HepG2 (cell line): Measurements from ENCODE around the gene CAD. TPM values are rescaled to one million over a fixed set of nuclear protein-coding genes. Genes with fewer than 3 reads are reported as not detected.

Experiments
- MEF2D ChIP-seq: sonication (generic); formaldehyde crosslinking; IDR thresholded peaks from 2 replicates; pipeline ENCODE4 v1.5.1; 2020; ENCODE audit warnings: mild to moderate bottlenecking, missing genetic modification reagents
- MEIS1 ChIP-seq: sonication (generic); formaldehyde crosslinking; IDR thresholded peaks from 2 replicates; pipeline ENCODE4 v1.9.0; 2021; ENCODE audit warnings: mild to moderate bottlenecking, missing genetic modification reagents, moderate library complexity, borderline replicate concordance
- NCOA1 ChIP-seq: sonication (generic); formaldehyde crosslinking; IDR thresholded peaks from 2 replicates; pipeline ENCODE4 v1.9.0; 2021; ENCODE audit warnings: missing genetic modification reagents
- PHF20 ChIP-seq: sonication (generic); formaldehyde crosslinking; IDR thresholded peaks from 2 replicates; pipeline ENCODE4 v1.5.0; 2020; ENCODE audit warnings: mild to moderate bottlenecking, missing genetic modification reagents
- SRSF1 ChIP-seq: fragments of 200-400 bp; formaldehyde crosslinking; optimal IDR thresholded peaks from 2 replicates; pipeline ENCODE3; 2017; ENCODE audit warnings: mild to moderate bottlenecking, low read depth, low read length, moderate library complexity
- THAP7 ChIP-seq: sonication (generic); formaldehyde crosslinking; IDR thresholded peaks from 2 replicates; pipeline ENCODE4 v1.8.1; 2023; ENCODE audit warnings: mild to moderate bottlenecking, missing genetic modification reagents
- ZBTB10 ChIP-seq: sonication (generic); formaldehyde crosslinking; IDR thresholded peaks from 2 replicates; pipeline ENCODE4 v1.4.0; 2020; ENCODE audit warnings: missing genetic modification reagents, borderline replicate concordance
- ZNF142 ChIP-seq: sonication (generic); formaldehyde crosslinking; IDR thresholded peaks from 2 replicates; pipeline ENCODE4 v1.4.0; 2020; ENCODE audit warnings: missing genetic modification reagents
- ZNF24 ChIP-seq: fragments of 450-650 bp; IDR thresholded peaks from 2 replicates; pipeline ENCODE4 v1.6.1; 2017; ENCODE audit warnings: antibody characterized with exemption, mild to moderate bottlenecking
- ZNF788 ChIP-seq: sonication (generic); formaldehyde crosslinking; IDR thresholded peaks from 2 replicates; pipeline ENCODE4 v1.5.0; 2020; ENCODE audit warnings: mild to moderate bottlenecking, missing genetic modification reagents, borderline replicate concordance
- ZNF790 ChIP-seq: sonication (generic); formaldehyde crosslinking; IDR thresholded peaks from 2 replicates; pipeline ENCODE4 v1.8.0; 2022; ENCODE audit warnings: missing genetic modification reagents, mild to moderate bottlenecking, borderline replicate concordance
- polyA plus RNA-seq, 8 experiments: library from polyadenylated mRNA; depleted of rRNA in 3 of 8; stranded (reverse) in 7 of 8; unstranded in 1 of 8; fragments of >200 nt; fragmentation: Illumina TruSeq in 4 of 8; extraction: Trizol in 4 of 8; gene quantifications; 2 replicates each; pipeline versions ENCODE4 v1.2.1 to v1.2.3, GENCODE V29; 2011 to 2016; ENCODE audit warnings: low read depth in 4 of 8, missing spikeins in 1 of 8, mixed read lengths in 1 of 8; ENCODE audit not compliant: insufficient read depth in 1 of 8
- total RNA-seq, 5 experiments: library from RNA; depleted of rRNA; stranded (reverse); fragments of >200 nt; fragmentation: Illumina TruSeq; extraction: Trizol; gene quantifications; 2 replicates each; pipeline ENCODE4 v1.2.3, GENCODE V29; 2016; ENCODE audit warnings: low read depth in 1 of 5
- TF ChIP-seq, protein P1 (sequence below): IDR thresholded peaks from 2 replicates; pipeline ENCODE4 v1.6.1; 2016; ENCODE audit warnings: low read depth, missing genetic modification reagents, missing compliant biosample characterization
- TF ChIP-seq, protein P2 (sequence below): sonication (generic); formaldehyde crosslinking; IDR thresholded peaks from 2 replicates; pipeline ENCODE4 v1.4.0; 2020; ENCODE audit warnings: missing genetic modification reagents

CAD gene
- total and polyA plus RNA-seq, 2 of the 13 experiments (the other 11 are each of a cell fraction or from before 2014, with no cell fraction given), result 21.7 to 37.0 TPM

GRCh38 chr2:27291865-27292264, 74.7 kb downstream of the CAD start (continued):
- TF ChIP-seq ZNF24 (no peak), ZBTB10 (CRISPR knock-in tag) (no peak), NCOA1 (no peak), MEF2D (CRISPR knock-in tag) (no peak), PHF20 (CRISPR knock-in tag) (no peak), ZNF142 (CRISPR knock-in tag) (no peak), THAP7 (peak; percentile 50; the same call in 1 of the 2 replicates), ZNF790 (no peak), ZNF788 (CRISPR knock-in tag) (no peak), SRSF1 (no peak), MEIS1 (CRISPR knock-in tag) (no peak)
- TF ChIP-seq, protein P1, sequence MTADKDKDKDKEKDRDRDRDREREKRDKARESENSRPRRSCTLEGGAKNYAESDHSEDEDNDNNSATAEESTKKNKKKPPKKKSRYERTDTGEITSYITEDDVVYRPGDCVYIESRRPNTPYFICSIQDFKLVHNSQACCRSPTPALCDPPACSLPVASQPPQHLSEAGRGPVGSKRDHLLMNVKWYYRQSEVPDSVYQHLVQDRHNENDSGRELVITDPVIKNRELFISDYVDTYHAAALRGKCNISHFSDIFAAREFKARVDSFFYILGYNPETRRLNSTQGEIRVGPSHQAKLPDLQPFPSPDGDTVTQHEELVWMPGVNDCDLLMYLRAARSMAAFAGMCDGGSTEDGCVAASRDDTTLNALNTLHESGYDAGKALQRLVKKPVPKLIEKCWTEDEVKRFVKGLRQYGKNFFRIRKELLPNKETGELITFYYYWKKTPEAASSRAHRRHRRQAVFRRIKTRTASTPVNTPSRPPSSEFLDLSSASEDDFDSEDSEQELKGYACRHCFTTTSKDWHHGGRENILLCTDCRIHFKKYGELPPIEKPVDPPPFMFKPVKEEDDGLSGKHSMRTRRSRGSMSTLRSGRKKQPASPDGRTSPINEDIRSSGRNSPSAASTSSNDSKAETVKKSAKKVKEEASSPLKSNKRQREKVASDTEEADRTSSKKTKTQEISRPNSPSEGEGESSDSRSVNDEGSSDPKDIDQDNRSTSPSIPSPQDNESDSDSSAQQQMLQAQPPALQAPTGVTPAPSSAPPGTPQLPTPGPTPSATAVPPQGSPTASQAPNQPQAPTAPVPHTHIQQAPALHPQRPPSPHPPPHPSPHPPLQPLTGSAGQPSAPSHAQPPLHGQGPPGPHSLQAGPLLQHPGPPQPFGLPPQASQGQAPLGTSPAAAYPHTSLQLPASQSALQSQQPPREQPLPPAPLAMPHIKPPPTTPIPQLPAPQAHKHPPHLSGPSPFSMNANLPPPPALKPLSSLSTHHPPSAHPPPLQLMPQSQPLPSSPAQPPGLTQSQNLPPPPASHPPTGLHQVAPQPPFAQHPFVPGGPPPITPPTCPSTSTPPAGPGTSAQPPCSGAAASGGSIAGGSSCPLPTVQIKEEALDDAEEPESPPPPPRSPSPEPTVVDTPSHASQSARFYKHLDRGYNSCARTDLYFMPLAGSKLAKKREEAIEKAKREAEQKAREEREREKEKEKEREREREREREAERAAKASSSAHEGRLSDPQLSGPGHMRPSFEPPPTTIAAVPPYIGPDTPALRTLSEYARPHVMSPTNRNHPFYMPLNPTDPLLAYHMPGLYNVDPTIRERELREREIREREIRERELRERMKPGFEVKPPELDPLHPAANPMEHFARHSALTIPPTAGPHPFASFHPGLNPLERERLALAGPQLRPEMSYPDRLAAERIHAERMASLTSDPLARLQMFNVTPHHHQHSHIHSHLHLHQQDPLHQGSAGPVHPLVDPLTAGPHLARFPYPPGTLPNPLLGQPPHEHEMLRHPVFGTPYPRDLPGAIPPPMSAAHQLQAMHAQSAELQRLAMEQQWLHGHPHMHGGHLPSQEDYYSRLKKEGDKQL (CRISPR knock-in tag), result no peak
- TF ChIP-seq, protein P2, sequence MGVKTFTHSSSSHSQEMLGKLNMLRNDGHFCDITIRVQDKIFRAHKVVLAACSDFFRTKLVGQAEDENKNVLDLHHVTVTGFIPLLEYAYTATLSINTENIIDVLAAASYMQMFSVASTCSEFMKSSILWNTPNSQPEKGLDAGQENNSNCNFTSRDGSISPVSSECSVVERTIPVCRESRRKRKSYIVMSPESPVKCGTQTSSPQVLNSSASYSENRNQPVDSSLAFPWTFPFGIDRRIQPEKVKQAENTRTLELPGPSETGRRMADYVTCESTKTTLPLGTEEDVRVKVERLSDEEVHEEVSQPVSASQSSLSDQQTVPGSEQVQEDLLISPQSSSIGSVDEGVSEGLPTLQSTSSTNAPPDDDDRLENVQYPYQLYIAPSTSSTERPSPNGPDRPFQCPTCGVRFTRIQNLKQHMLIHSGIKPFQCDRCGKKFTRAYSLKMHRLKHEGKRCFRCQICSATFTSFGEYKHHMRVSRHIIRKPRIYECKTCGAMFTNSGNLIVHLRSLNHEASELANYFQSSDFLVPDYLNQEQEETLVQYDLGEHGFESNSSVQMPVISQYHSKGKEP (CRISPR knock-in tag), result no peak
